ENCODE results near the gene DCK.
A peak's percentile ranks its signal among the peaks of the same experiment; 100 is the strongest.
"Not testable (repeated sequence)": the region's sequence is repeated elsewhere in the genome, so short reads cannot be mapped to it uniquely, and the experiment has no call there.

The DCK gene

GRCh38 chr4:70999639-71000038 is 6.2 kb downstream of the DCK start:
- DNase-seq (ENCODE audit: low read depth in 1 of 2, low spot score in 1 of 2): not testable (repeated sequence)

- not testable (repeated sequence) for DNase-seq (ENCODE audit: low read depth in 1 of 2, low spot score in 1 of 2)
These were observed 7.9 kb downstream of the DCK start for GRCh38 chr4:71001363-71001762.

GRCh38 chr4:71004281-71004851 is 10.9 kb downstream of the DCK start:
- DNase-seq (ENCODE audit: low read depth in 1 of 2, low spot score in 1 of 2): peak in 1 of 2 donors; percentile 35

GRCh38 chr4:71005025-71005424 is 11.6 kb downstream of the DCK start:
- DNase-seq (ENCODE audit: low read depth in 1 of 2, low spot score in 1 of 2): not testable (repeated sequence)

GRCh38 chr4:71006203-71006907 is 12.9 kb downstream of the DCK start:
- no peak for DNase-seq (ENCODE audit: low read depth in 1 of 2, low spot score in 1 of 2)

GRCh38 chr4:71008196-71008595 is 14.7 kb downstream of the DCK start:
- DNase-seq (ENCODE audit: low read depth in 1 of 2, low spot score in 1 of 2): no peak

GRCh38 chr4:71009086-71009485 is 15.6 kb downstream of the DCK start:
- no peak for DNase-seq (ENCODE audit: low read depth in 1 of 2, low spot score in 1 of 2)

GRCh38 chr4:71009890-71010588 is 16.6 kb downstream of the DCK start:
- DNase-seq (ENCODE audit: low read depth in 1 of 2, low spot score in 1 of 2): no peak

GRCh38 chr4:71011451-71011850 is 18.0 kb downstream of the DCK start:
- DNase-seq (ENCODE audit: low read depth in 1 of 2, low spot score in 1 of 2): no peak

GRCh38 chr4:71017391-71017790 is 23.9 kb downstream of the DCK start:
- DNase-seq (ENCODE audit: low read depth in 1 of 2, low spot score in 1 of 2): not testable (repeated sequence)

GRCh38 chr4:71020611-71021010 is 27.2 kb downstream of the DCK start:
- DNase-seq (ENCODE audit: low read depth in 1 of 2, low spot score in 1 of 2): no peak

GRCh38 chr4:71025654-71026053 is 32.2 kb downstream of the DCK start:
- no peak for DNase-seq (ENCODE audit: low read depth in 1 of 2, low spot score in 1 of 2)

GRCh38 chr4:71026086-71026485 is 32.6 kb downstream of the DCK start:
- no peak for DNase-seq (ENCODE audit: low read depth in 1 of 2, low spot score in 1 of 2)

- DNase-seq (ENCODE audit: low read depth in 1 of 2, low spot score in 1 of 2): no peak
These were observed 34.2 kb downstream of the DCK start for GRCh38 chr4:71027611-71028010.

- DNase-seq (ENCODE audit: low read depth in 1 of 2, low spot score in 1 of 2): no peak
These were observed 36.1 kb downstream of the DCK start for GRCh38 chr4:71029504-71029903.

- not testable (repeated sequence) for DNase-seq (ENCODE audit: low read depth in 1 of 2, low spot score in 1 of 2)
These were observed 38.7 kb downstream of the DCK start for GRCh38 chr4:71032106-71032505.

GRCh38 chr4:71045256-71045655 is 51.8 kb downstream of the DCK start:
- no peak for DNase-seq (ENCODE audit: low read depth in 1 of 2, low spot score in 1 of 2)

- no peak for DNase-seq (ENCODE audit: low read depth in 1 of 2, low spot score in 1 of 2)
These were observed 55.9 kb downstream of the DCK start for GRCh38 chr4:71049395-71049794.

GRCh38 chr4:71050809-71051208 is 57.4 kb downstream of the DCK start:
- DNase-seq (ENCODE audit: low read depth in 1 of 2, low spot score in 1 of 2): no peak

GRCh38 chr4:71052034-71052433 is 58.6 kb downstream of the DCK start:
- DNase-seq (ENCODE audit: low read depth in 1 of 2, low spot score in 1 of 2): no peak

- no peak for DNase-seq (ENCODE audit: low read depth in 1 of 2, low spot score in 1 of 2)
These were observed 59.3 kb downstream of the DCK start for GRCh38 chr4:71052716-71053115.

- DNase-seq (ENCODE audit: low read depth in 1 of 2, low spot score in 1 of 2): not testable (repeated sequence)
These were observed 60.2 kb downstream of the DCK start for GRCh38 chr4:71053613-71054012.
